Stimulated activated CD8-positive, alpha-beta memory T cell treated with anti-CD3 and anti-CD28 coated beads, Interleukin-7, amount 100 ng/mL, for 4 hours (primary cell): ENCODE data around the gene SIDT2.
"Not testable (repeated sequence)": the region's sequence is repeated elsewhere in the genome, so short reads cannot be mapped to it uniquely, and the experiment has no call there.

Experiments
- DNase-seq, 2 donors: peaks; one replicate each; pipeline ENCODE4 v3.0.0-alpha.2; 2020; ENCODE audit warnings: low read depth in 2 of 2

The SIDT2 gene

GRCh38 chr11:117204283-117205080, 25.9 kb downstream of the SIDT2 start:
- DNase-seq: no peak

- no peak for DNase-seq
Observed at GRCh38 chr11:117205211-117205818, 26.8 kb downstream of the SIDT2 start.

- DNase-seq: not testable (repeated sequence)
Observed at GRCh38 chr11:117206111-117206510, 27.6 kb downstream of the SIDT2 start.

- DNase-seq: not testable (repeated sequence)
Observed at GRCh38 chr11:117206859-117207258, 28.3 kb downstream of the SIDT2 start.

GRCh38 chr11:117207481-117207880, 28.9 kb downstream of the SIDT2 start:
- DNase-seq: not testable (repeated sequence)

- DNase-seq: not testable (repeated sequence)
Observed at GRCh38 chr11:117208710-117209109, 30.2 kb downstream of the SIDT2 start.

- not testable (repeated sequence) for DNase-seq
Observed at GRCh38 chr11:117209351-117210125, 31.0 kb downstream of the SIDT2 start.

GRCh38 chr11:117210620-117211019, 32.1 kb downstream of the SIDT2 start:
- no peak for DNase-seq

GRCh38 chr11:117212697-117213355, 34.3 kb downstream of the SIDT2 start:
- no peak for DNase-seq

GRCh38 chr11:117214404-117215110, 36.0 kb downstream of the SIDT2 start:
- no peak for DNase-seq

- no peak for DNase-seq
Observed at GRCh38 chr11:117217141-117218084, 38.9 kb downstream of the SIDT2 start.

GRCh38 chr11:117218133-117218915, 39.8 kb downstream of the SIDT2 start:
- DNase-seq: no peak

GRCh38 chr11:117219001-117219400, 40.5 kb downstream of the SIDT2 start:
- DNase-seq: no peak

- no peak for DNase-seq
Observed at GRCh38 chr11:117219455-117219854, 40.9 kb downstream of the SIDT2 start.

GRCh38 chr11:117219995-117220394, 41.5 kb downstream of the SIDT2 start:
- DNase-seq: no peak

GRCh38 chr11:117220568-117220967, 42.0 kb downstream of the SIDT2 start:
- DNase-seq: no peak

GRCh38 chr11:117220999-117221774, 42.6 kb downstream of the SIDT2 start:
- no peak for DNase-seq

GRCh38 chr11:117221775-117222517, 43.4 kb downstream of the SIDT2 start:
- DNase-seq: no peak
